GM10248 (cell line): ENCODE data around the gene DHRS12.

Experiments
- CTCF ChIA-PET: fragments of 300-600 bp; sonication (Branson Sonifier 250); formaldehyde crosslinking; extraction: SDS; loops from one replicate; lab custom pipeline; 2021; ENCODE audit warnings: antibody characterized with exemption; lab: Yijun Ruan, JAX
- POLR2A ChIA-PET: fragments of 350-650 bp; sonication (Branson Sonifier 250); formaldehyde crosslinking; extraction: SDS; loops from one replicate; lab custom pipeline; 2020; ENCODE audit warnings: antibody characterized with exemption; lab: Yijun Ruan, JAX
- DNase-seq: peaks from one replicate; pipeline ENCODE4 v3.0.0; 2012; ENCODE audit errors: extremely low spot score
- CTCF ChIP-seq: IDR thresholded peaks from 2 replicates; pipeline ENCODE4 v1.5.1; 2012; ENCODE audit warnings: mild to moderate bottlenecking, low read depth; ENCODE audit errors: extremely low read depth, missing control alignments, control extremely low read depth

DHRS12 gene

GRCh38 chr13:51763486-51763885 is 40.5 kb downstream of the DHRS12 start:
- TF ChIP-seq CTCF: no peak
- no peak for DNase-seq
- ChIA-PET CTCF (interaction anchor here (0.8 to 2.7 kb wide), 8 partner anchors 9 to 477 kb away, joined by 3 to 9 read pairs (median 4); no protein-coding TSS in a partner anchor), POLR2A (interaction anchor here (1.8 kb wide), 1 partner anchor 311 kb away, joined by 13 read pairs; the partner anchor contains the start of gene INTS6)

- DNase-seq: no peak
- TF ChIP-seq CTCF: no peak
- CTCF ChIA-PET: interaction anchor here (1.0 to 2.7 kb wide), 4 partner anchors 22 to 327 kb away, joined by 3 to 9 read pairs (median 4); no protein-coding TSS in a partner anchor
- POLR2A ChIA-PET: no interaction called here
These were observed 42.2 kb downstream of the DHRS12 start for GRCh38 chr13:51761643-51762350.

DNA sequence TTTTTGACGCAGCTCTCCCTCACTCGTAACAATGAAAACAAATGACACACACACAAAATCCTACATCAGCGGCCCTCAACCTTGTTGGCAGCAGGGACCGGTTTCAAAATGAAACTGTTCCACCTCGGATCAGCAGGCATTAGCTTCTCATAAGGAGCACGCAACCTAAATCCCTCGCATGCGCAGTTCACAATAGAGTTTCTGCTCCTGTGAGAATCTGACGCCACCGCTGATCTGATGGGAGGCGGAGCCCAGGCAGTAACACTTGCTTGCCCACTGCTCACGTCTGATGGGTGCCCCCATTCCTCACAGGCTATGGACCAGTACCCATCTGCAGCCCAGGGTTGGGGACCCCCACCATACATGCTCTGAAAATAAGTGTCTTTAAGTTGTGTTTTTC is 43.4 kb downstream of the DHRS12 start:
- CTCF ChIA-PET: interaction anchor here (1.0 to 2.7 kb wide), 2 partner anchors 21 to 37 kb away, joined by 3 to 9 read pairs; no protein-coding TSS in a partner anchor
- TF ChIP-seq CTCF: no peak
- POLR2A ChIA-PET: no interaction called here
- no peak for DNase-seq

DNA sequence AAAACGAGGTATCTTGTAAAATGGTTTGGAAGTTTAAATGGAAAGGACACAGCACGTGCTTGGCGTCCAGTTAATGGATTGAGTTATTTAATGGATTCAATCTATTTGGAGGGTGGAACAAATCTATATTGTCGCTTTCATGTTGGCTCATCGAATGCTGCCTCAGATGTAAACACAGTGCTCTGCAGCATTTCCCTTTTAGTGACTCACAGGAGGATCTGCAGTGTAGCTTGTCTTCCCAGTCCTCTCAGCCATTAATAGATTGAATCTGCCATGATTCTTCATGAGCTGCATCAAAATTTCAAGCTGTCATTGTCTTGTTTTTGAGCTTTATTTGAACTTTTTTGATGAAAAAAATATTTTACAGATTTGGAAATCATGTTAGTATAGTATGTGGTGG is 44.7 kb downstream of the DHRS12 start:
- ChIA-PET POLR2A (interaction anchor here (1.0 kb wide), 1 partner anchor 306 kb away, joined by 4 read pairs; the partner anchor contains the start of gene INTS6), CTCF (interaction anchor here (1.2 to 2.7 kb wide), 4 partner anchors 8 to 55 kb away, joined by 3 to 10 read pairs (median 4); no protein-coding TSS in a partner anchor)
- TF ChIP-seq CTCF: no peak
- DNase-seq: no peak

- ChIA-PET POLR2A (interaction anchor here (1.0 kb wide), 1 partner anchor 306 kb away, joined by 4 read pairs; the partner anchor contains the start of gene INTS6), CTCF (interaction anchor here (1.2 to 2.7 kb wide), 6 partner anchors 8 to 56 kb away, joined by 3 to 10 read pairs (median 5); no protein-coding TSS in a partner anchor)
- DNase-seq: no peak
- TF ChIP-seq CTCF: no peak
These were observed 45.3 kb downstream of the DHRS12 start for GRCh38 chr13:51758691-51759090.

GRCh38 chr13:51756651-51757050 is 47.3 kb downstream of the DHRS12 start:
- ChIA-PET POLR2A (interaction anchor here (0.5 to 0.7 kb wide), 2 partner anchors 154 to 312 kb away, joined by 5 read pairs; no protein-coding TSS in a partner anchor), CTCF (interaction anchor here (0.7 to 2.2 kb wide), 4 partner anchors 12 to 41 kb away, joined by 3 to 6 read pairs (median 4); no protein-coding TSS in a partner anchor)
- no peak for DNase-seq
- no peak for TF ChIP-seq CTCF
